Measurements from ENCODE around the gene KRT80. TPM values are rescaled to one million over a fixed set of nuclear protein-coding genes. Genes with fewer than 3 reads are reported as not detected.

The KRT80 gene
- total RNA-seq, 4 donors from 2014 or later: 78.6 to 293 (median 185) TPM

- H3K4me1 ChIP-seq: peaks cover 72% of the 10 kb centered on the region
- no peaks in the 10 kb centered on the region for H3K27me3 ChIP-seq
- no peak overlapping the region for H3K27ac ChIP-seq
- TF ChIP-seq CTCF (IDR thresholded peaks at IDR 0.05): no peak
- no peak for TF ChIP-seq POLR2A (IDR thresholded peaks at IDR 0.05)
- DNase-seq (ENCODE audit: low spot score in 2 of 2): no peak
- WGBS: 53% methylated on average over 3 of the region's 3 CpGs
- no peak overlapping the region for H3K4me3 ChIP-seq
- no peaks in the 10 kb centered on the region for H3K9me3 ChIP-seq
- no peaks in the 10 kb centered on the region for H3K36me3 ChIP-seq
Measured at GRCh38 chr12:52201451-52201839, 9.6 kb upstream of the KRT80 start.

GRCh38 chr12:52200781-52201450 is 9.1 kb upstream of the KRT80 start:
- DNase-seq (ENCODE audit: low spot score in 2 of 2): no peak
- no peak overlapping the region for H3K27ac ChIP-seq
- no peaks in the 10 kb centered on the region for H3K36me3 ChIP-seq
- H3K9me3 ChIP-seq: no peaks in the 10 kb centered on the region
- H3K27me3 ChIP-seq: no peaks in the 10 kb centered on the region
- H3K4me1 ChIP-seq: peaks cover 68% of the 10 kb centered on the region
- 87% methylated on average over 15 of the region's 15 CpGs for WGBS
- no peak overlapping the region for H3K4me3 ChIP-seq
- TF ChIP-seq POLR2AphosphoS5 (IDR thresholded peaks at IDR 0.05) (no peak), CTCF (IDR thresholded peaks at IDR 0.05) (no peak), EP300 (IDR thresholded peaks at IDR 0.05) (no peak), POLR2A (IDR thresholded peaks at IDR 0.05) (no peak)

- no peak for DNase-seq (ENCODE audit: low spot score in 2 of 2)
- H3K27me3 ChIP-seq: no peaks in the 10 kb centered on the region
- no peaks in the 10 kb centered on the region for H3K9me3 ChIP-seq
- no peaks in the 10 kb centered on the region for H3K36me3 ChIP-seq
- TF ChIP-seq CTCF (IDR thresholded peaks at IDR 0.05) (no peak), EP300 (IDR thresholded peaks at IDR 0.05) (no peak)
- no peak overlapping the region for H3K4me3 ChIP-seq
- peak overlapping the region; percentile 61 for H3K27ac ChIP-seq
- WGBS: 98% methylated on average over 11 of the region's 13 CpGs
- H3K4me1 ChIP-seq: peaks cover 61% of the 10 kb centered on the region
Measured at GRCh38 chr12:52200086-52200780, 8.4 kb upstream of the KRT80 start.

- DNase-seq (ENCODE audit: low spot score in 2 of 2): no peak
- Histone ChIP-seq H3K27ac (peak overlapping the region; percentile 61), H3K27me3 (no peaks in the 10 kb centered on the region), H3K4me3 (no peak overlapping the region), H3K36me3 (no peaks in the 10 kb centered on the region), H3K9me3 (no peaks in the 10 kb centered on the region), H3K4me1 (peaks cover 57% of the 10 kb centered on the region)
- 65% methylated on average over 8 of the region's 8 CpGs for WGBS
- TF ChIP-seq EP300 (IDR thresholded peaks at IDR 0.05) (no peak), POLR2A (IDR thresholded peaks at IDR 0.05) (no peak), CTCF (IDR thresholded peaks at IDR 0.05) (no peak), POLR2AphosphoS5 (IDR thresholded peaks at IDR 0.05) (no peak)
Measured at GRCh38 chr12:52199294-52199919, 7.6 kb upstream of the KRT80 start.

- WGBS: 54% methylated on average over 4 of the region's 5 CpGs
- no peak overlapping the region for H3K4me3 ChIP-seq
- no peak for DNase-seq (ENCODE audit: low spot score in 2 of 2)
- H3K9me3 ChIP-seq: no peaks in the 10 kb centered on the region
- H3K27me3 ChIP-seq: no peaks in the 10 kb centered on the region
- TF ChIP-seq CTCF (IDR thresholded peaks at IDR 0.05): no peak
- no peak for TF ChIP-seq POLR2AphosphoS5 (IDR thresholded peaks at IDR 0.05)
- TF ChIP-seq POLR2A (IDR thresholded peaks at IDR 0.05): no peak
- no peak for TF ChIP-seq EP300 (IDR thresholded peaks at IDR 0.05)
- H3K36me3 ChIP-seq: no peaks in the 10 kb centered on the region
- peaks cover 58% of the 10 kb centered on the region for H3K4me1 ChIP-seq
- peak overlapping the region; percentile 61 for H3K27ac ChIP-seq
Measured at GRCh38 chr12:52198454-52199215, 6.8 kb upstream of the KRT80 start.

All from suprapubic skin (tissue), 4 donors.